OCI-M1 (cell line): Measurements from ENCODE around the gene IL6.
A peak's percentile ranks its signal among the peaks of the same experiment; 100 is the strongest.
"Not testable (repeated sequence)": the region's sequence is repeated elsewhere in the genome, so short reads cannot be mapped to it uniquely, and the experiment has no call there.

Experiments
- DNase-seq: peaks from one replicate; lab custom pipeline; 2025; lab: John Stamatoyannopoulos, UW

Gene IL6

DNA sequence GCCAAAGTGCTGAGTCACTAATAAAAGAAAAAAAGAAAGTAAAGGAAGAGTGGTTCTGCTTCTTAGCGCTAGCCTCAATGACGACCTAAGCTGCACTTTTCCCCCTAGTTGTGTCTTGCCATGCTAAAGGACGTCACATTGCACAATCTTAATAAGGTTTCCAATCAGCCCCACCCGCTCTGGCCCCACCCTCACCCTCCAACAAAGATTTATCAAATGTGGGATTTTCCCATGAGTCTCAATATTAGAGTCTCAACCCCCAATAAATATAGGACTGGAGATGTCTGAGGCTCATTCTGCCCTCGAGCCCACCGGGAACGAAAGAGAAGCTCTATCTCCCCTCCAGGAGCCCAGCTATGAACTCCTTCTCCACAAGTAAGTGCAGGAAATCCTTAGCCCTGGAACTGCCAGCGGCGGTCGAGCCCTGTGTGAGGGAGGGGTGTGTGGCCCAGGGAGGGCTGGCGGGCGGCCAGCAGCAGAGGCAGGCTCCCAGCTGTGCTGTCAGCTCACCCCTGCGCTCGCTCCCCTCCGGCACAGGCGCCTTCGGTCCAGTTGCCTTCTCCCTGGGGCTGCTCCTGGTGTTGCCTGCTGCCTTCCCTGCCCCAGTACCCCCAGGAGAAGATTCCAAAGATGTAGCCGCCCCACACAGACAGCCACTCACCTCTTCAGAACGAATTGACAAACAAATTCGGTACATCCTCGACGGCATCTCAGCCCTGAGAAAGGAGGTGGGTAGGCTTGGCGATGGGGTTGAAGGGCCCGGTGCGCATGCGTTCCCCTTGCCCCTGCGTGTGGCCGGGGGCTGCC is at the start of gene IL6:
TSS of gene IL6 (plus strand) at position 294 of the 807 bp plus-strand sequence. CDS start at position 357, 63 bp downstream.
- DNase-seq = peak; percentile 70

DNA sequence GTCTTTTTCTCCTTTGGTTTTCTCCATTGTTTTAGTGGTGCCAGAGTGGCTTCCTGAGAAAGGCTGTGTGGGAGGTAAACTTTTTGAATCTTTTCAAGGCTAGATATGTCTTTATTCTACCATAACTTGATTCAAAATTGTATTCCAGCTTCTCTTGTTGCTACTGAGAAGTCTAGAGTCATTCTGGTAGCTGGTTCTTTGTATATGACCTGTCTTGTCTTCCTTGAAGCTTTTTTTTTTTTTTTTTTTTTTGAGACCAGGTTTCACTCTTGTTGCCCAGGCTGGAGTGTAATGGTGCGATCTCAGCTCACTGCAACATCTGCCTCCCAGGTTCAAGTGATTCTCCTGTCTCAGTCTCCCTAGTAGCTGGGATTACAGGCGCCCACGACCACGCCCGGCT is 49.7 kb upstream of the IL6 start:
- DNase-seq = not testable (repeated sequence)

DNA sequence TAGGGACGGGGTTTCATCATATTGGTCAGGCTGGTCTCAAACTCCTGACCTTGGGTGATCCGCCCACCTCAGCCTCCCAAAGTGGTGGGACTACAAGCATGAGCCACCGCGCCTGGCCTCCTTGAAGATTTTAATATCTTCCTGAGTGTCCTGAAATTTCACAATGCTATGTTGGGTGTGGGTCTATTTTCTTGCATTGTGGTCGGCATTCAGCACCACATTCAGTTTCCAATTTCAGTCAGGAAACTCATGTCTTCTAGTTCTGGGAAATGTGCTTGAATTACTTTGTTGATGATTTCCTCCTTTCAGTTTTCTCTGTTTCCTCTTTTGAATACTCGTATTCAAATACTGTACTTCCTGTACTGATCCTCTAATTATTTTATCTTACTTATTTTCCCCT is 49.3 kb upstream of the IL6 start:
- DNase-seq = peak; percentile 58

DNA sequence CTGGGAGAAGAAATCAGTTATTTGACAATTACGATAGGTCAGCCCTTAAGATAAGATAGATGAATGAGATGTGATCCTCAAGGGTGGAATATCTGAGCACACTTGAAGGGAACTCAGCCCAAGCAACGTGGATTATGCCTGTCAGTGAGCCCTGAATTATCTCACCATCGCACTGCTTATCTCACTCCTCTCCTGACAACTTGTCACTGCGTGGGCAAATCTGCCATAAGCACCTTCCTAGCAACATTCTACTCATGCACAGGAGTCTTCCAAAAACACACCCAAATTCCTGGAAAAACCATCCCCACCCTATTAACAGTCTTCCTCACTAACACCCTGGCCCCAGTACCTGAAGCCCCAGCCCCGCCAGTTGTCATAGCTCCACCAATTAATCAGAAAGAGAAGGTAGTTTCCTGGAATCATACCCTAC is 46.5 kb upstream of the IL6 start:
- no peak for DNase-seq

DNA sequence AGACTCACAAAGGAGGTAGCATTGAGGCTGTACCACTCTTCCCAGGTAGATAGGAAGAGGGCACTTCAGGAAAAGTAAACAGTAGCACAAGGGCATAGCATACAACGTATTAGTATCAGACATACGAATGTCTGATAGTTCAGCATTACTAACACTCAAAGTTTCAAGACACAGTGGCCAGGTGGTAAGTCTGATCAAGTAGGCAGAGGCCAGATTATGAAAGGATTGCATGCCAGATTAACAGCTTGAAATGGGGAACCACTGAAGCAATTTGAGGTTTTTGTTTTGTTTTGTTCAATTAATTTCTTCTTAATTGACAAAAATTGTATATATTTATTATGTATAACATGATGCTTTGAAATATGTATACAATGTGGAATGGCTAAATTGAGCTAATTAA is 45.7 kb upstream of the IL6 start:
- peak; percentile 28 for DNase-seq

DNA sequence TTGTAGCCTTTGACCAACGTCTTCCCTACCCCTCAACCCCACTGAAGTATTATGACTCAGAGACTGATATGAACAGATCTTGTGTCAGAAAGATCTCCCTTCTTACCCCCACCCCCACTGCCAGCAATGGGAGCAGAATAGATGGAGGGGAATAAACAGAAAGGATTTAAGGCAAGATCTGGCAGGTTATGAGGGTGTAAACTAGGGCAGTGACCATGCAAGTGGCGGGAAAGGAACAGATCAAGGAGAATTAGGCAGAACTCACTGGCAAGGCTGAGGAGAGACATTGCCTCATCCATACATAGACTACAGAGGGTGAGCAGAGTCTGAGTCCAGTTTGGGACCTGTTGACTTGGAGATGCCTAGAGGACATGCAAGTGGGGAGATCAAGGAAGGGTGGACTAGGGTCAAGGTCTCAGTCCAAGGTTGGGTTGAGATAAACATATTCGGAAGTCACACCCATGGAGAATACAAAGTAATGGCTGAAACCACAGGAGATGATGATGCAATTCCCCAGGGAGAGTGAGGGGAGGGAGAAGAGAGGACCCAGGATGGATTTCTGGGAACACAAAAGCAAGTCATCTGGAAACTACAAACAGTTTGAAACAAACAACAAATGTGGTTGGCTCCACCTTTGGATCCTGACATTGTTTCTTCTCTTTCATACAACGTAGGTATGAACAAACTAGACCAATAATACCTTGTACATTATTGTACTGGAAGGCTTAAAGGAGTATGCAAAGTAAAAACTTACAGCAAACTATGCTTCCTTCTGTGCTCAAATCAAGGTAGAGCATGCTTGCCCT is 44.9 kb upstream of the IL6 start:
- DNase-seq = peak; percentile 48

DNA sequence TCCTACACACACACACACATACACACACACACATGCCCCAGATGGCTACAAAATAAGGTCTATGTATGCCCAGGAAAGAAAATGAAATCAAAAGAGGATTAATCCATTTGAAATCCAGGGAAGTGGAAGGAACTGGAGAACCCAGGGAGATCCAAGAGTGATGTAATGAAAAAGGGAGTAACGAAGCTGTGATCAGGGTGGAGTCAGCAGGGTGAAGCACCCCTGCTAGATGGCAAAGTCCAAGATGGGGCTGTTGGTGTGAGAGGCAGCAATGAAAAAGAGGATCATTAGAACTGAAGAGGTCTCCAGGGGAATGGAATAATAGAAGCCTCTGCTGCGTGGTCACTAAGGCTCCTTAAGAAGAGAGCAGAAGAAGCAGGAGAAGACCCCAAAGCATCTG is 43.6 kb upstream of the IL6 start:
- DNase-seq = no peak

DNA sequence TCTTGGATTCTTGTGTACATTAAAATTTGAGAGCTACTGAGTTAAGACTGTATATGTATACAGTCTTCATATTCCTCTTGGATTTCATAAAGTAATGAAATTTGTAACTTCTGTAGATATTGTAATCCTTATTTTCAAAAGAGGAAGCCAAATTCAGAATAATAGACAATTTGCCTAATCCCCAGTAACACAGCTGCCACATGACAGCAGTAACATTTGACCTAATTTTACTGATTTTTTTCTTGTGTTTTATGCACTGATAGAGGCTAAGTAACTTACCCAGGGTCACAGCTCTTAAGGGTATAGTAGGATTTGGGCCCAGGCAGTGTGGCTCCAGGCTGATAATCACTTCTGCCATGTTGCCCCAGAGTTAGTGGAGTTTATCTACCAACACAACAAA is 40.4 kb upstream of the IL6 start:
- no peak for DNase-seq

DNA sequence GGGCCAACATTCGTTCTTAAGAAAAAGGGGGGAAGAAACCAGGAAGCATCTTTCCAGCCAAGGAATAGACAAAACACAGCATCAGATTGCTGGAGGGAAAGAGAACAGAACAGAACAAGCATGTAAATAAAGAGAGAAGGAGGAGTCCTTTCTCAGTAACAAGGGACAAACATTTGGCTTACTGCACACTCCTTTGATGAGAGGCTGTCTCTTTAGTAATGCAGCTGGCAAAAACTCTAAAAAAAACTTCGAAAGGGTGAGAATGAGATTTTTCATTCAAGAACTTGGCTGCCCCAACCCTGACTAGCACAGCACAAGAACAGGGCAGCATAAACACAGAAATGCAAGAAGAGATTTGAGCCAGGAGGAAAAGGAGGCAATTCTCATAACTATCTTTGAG is 38.9 kb upstream of the IL6 start:
- DNase-seq = no peak

DNA sequence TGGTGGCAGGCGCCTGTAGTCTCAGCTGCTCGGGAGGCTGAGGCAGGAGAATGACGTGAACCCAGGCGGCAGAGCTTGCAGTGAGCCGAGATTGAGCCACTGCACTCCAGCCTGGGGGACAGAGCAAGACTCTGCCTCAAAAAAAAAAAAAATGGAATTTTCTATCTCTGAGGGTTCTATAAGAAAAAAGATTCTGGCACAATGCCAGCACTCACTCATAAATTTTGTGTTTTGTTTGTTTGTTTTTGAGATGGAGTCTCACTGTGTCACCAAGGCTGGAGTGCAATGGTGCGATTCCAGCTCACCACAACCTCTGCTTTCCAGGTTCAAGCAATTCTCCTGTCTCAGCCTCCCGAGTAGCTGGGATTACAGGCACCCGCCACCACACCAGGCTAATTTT is 38.1 kb upstream of the IL6 start:
- not testable (repeated sequence) for DNase-seq

DNA sequence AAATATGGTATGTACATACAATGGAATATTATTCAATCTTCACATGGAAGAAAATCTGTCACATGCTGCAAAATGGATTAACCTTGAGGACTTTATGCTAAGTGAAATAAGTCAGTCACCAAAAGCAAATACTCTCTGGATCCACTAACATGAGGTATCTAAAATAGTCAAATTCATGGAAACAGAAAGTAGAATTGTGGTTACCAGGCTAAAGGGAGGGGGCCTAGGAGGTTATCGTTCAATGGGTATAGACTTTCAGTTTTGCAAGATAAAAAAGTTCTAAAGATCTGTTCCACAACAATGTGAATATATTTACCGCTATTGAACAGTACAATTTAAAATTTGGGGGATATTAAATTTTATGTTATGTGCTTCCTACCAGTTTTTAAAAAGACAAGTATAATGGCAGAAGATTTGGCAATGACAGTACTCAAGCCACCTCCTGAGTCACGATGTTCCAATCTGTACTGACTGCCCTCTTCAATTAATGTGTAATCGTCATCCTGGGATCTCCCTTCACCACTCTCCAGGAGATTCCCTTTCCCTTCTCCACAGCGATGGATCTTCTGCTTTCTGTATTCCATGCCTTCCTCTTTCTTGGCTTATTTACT is 32.3 kb upstream of the IL6 start:
- peak; percentile 71 for DNase-seq

DNA sequence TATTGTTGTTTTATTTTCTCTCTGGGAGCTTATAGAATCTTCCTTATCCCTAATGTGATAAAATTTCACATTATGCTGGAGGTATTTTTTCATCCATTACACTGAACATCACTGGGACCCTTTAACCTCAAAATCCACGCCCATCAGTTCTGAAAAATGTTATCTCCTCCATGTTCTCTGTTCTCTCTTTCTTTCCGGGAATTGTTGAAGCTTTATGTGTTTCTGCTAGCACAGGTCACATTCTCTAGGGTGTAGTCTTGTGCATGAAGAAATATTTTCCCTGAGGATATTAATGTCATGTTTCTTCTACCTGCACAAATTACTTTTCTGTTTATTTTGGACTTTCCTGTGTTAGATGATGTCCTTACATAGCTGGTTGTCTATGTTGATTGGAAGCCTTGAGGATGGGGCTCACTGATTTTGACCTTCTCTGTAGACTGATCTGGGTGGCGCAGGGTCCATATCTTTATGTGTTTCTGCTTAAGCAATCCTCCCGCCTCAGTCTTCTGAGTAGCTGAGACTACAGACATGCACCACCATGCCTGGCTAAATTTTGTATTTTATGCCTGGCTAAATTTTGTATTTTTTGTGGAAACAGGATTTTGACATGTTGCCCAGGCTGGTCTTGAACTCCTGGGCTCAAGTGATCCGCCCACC is 31.4 kb upstream of the IL6 start:
- no peak for DNase-seq

DNA sequence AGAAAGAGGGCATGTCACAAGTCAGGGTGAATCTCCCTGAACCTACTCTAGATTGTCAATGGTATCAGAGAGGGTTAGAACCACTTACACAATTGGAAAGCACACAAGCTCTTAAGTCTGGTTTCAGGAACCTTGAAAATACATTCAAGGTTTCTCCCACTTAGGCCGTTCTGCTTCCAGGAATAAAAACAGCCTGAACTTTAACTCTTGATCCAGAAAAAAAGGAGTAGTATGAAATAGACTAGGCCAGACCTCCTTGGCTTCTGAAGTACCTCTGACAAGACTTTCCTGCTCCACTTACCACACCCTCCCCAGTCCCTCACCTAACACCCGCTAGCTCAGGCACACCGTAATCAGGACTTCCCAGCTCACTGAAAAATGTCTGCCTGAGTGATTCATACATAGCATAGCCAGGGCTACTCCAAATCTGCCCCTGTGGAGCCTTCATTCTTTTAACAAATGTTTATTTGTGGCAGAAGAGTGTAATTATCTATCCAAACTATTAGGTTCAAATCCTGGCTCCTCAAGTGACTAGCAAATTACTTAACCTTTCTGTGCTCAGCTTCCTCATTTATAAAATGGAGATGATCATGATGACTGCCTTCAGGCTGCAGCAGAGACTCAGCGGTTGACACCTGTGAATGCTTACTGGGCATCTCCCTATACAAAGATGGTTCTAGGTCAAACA is 30.3 kb upstream of the IL6 start:
- DNase-seq = peak; percentile 62

DNA sequence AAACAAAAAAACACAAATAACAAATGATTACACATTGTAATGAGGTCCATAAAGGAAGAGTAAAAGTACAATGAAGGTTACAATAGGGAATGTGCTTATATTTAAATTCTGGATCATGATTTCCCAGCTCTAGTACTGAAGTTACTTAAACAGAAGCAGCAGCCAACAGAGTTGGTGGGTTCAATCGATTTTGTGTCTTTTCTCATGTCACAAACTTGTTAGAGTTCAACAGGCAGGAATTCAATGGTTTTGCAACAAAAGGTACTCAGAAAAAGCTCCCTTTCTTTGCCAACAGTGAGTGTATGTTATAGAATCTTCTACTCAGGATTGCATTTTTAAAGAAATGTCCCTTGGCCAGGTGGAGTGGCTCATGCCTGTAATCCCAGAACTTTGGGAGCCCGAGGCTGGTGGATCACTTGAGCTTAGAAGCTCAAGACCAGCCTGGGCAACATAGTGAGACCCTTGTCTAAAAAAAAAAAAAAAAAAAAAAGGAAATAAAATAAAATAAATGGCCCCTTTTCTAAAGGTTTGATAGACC is 29.6 kb upstream of the IL6 start:
- DNase-seq = no peak

DNA sequence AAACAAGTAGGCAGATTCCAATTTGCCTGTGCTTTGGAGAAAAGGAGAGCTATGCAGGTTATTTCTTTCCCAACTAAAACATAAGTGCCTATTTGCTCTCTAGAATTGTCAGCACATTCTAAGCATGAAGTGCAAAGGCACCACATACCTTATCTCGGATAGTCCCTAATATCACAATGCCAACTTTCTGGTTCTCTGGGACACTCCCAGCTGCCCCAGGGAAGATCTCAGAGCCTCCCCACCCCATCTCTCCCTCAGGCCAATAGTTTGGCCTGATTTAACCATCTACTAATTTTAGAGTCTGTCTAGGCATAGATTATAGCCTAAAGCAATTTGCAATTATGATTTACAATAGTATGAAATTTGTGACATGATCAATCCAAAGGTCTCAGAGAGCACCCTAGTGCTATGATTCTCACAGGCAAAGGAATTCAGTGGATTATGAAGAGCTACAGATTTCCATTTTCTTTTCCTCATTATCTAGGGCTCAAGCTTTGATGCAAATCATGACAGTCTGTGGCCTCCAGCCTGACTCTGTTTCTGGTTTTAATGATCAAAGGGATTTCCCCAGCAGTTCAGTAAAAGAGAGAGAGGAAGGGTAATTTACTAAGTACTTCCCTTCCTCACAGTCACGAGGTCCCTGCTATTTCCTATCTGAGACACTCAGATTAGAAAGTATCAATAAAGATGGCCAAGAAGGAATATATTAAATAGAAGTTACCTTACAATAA is 29.0 kb upstream of the IL6 start:
- peak; percentile 14 for DNase-seq

DNA sequence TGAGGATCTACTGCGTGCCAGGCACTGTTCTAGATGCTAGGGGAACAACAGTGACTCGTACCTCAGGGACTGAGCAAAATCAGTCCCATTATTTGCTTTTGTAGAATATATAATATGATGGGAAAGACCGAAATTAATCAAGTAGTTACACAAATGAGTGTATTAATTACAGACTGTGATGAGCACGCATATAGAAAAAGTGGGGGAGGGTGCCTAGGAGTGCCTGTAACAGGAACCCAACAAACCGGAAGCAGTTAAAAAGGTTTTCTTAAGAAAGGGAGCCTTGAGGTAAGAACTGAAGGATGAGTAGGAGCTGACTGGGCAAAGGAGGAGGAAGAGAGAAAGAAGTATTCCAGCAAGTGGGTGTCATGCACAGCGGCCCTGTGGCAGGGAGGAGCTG is 28.2 kb upstream of the IL6 start:
- no peak for DNase-seq

DNA sequence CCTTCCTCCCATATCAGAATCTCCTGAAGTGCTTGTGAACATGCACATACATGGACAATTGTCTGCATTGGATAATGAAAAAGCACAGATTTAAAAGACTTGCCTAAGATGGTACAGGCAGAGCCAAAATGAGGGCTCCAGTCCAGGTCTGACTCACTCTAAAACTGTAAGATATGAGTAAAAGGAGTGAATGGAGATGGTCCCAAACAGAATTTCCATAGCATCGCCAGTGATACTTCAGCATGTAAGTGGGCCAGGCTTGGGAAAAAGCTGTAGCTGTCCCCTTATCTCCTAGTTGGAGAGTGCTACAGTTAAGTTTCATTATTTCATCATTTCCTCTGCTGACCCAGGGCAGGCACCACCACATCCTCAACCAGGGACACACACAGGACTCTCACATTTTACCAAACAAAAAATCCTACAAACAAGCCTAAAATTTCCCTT is 26.4 kb upstream of the IL6 start:
- DNase-seq = peak; percentile 77

DNA sequence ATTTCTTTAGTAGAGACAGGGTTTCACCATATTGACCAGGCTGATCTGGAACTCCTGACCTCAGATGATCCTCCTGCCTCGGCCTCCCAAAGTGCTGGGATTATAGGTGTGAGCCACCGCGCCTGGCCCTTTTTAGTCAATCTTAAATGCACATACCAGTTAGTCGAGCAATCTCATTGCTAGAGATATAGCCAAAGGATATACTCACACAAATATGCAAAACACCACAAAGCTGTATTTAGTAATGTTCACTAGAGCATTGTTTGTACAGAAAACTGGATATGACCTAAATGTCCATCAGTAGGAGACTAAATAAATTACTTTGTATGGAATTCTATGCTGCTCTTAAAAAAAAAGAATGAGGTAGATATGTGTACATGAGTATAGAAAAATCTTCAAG is 24.5 kb upstream of the IL6 start:
- no peak for DNase-seq

DNA sequence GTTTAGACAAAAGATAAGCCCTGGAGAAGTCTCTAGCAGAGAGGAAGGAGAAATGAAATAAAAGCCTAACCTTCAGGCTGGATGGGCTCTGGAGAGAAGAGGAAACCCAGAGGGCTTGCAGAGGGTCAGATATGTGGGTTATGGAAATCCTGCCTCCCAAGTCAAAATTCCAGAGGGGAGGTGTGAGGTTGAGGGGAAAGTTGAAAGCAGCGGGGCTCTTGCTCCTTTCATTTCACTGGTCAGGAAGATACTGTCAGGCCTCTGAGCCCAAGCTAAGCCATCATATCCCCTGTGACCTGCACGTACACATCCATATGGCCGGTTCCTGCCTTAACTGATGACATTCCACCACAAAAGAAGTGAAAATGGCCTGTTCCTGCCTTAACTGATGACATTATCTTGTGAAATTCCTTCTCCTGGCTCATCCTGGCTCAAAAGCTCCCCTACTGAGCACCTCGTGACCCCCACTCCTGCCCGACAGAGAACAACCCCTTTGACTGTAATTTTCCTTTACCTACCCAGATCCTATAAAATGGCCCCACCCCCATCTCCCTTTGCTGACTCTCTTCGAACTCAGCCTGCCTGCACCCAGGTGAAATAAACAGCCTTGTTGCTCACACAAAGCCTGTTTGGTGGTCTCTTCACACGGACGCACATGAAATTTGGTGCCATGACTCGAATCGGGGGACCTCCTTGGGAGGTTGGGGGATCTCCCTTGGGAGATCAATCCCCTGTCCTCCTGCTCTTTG is 23.7 kb upstream of the IL6 start:
- DNase-seq = not testable (repeated sequence)
